GM23248 (cell line): ENCODE data around the gene RALGPS1.

ENCODE experiments used
- EZH2 ChIP-seq: fragments of 200-600 bp; sonication (generic); IDR thresholded peaks from 2 replicates; pipeline ENCODE4 v1.6.1; 2018; ENCODE audit warnings: antibody characterized with exemption, mild to moderate bottlenecking; ENCODE audit not compliant: insufficient read depth, poor library complexity, severe bottlenecking
- EZH2phosphoT487 ChIP-seq: fragments of 200-600 bp; sonication (generic); IDR thresholded peaks from 2 replicates; pipeline ENCODE4 v1.6.1; 2018; ENCODE audit warnings: antibody characterized with exemption, moderate library complexity, mild to moderate bottlenecking, low read depth; ENCODE audit not compliant: insufficient read depth

GRCh38 chr9:127166111-127166510 lies 251.5 kb downstream of the RALGPS1 start:
- TF ChIP-seq EZH2phosphoT487, result no peak
- no peak for TF ChIP-seq EZH2
